Effector CD4-positive, alpha-beta T cell (primary cell): ENCODE measurements around the gene CADM1.

Experiments used
- DNase-seq: peaks from one replicate; pipeline ENCODE4 v3.0.0-alpha.2; 2020

CADM1 gene

GRCh38 chr11:115347106-115347505, 157.1 kb downstream of the CADM1 start:
- DNase-seq, result no peak

GRCh38 chr11:115345840-115346239, 158.4 kb downstream of the CADM1 start:
- DNase-seq, result no peak

- no peak for DNase-seq
Measured at GRCh38 chr11:115345361-115345760, 158.9 kb downstream of the CADM1 start.

GRCh38 chr11:115344846-115345245, 159.4 kb downstream of the CADM1 start:
- no peak for DNase-seq

GRCh38 chr11:115342142-115342541, 162.1 kb downstream of the CADM1 start:
- no peak for DNase-seq

- DNase-seq, result no peak
Measured at GRCh38 chr11:115340874-115341273, 163.3 kb downstream of the CADM1 start.

- DNase-seq, result no peak
Measured at GRCh38 chr11:115338476-115338875, 165.7 kb downstream of the CADM1 start.

- DNase-seq, result no peak
Measured at GRCh38 chr11:115334932-115335788, 169.1 kb downstream of the CADM1 start.

- DNase-seq, result no peak
Measured at GRCh38 chr11:115333949-115334348, 170.3 kb downstream of the CADM1 start.

GRCh38 chr11:115333121-115333520, 171.1 kb downstream of the CADM1 start:
- no peak for DNase-seq

GRCh38 chr11:115330684-115331482, 173.3 kb downstream of the CADM1 start:
- no peak for DNase-seq

- DNase-seq, result no peak
Measured at GRCh38 chr11:115326526-115326925, 177.7 kb downstream of the CADM1 start.

GRCh38 chr11:115325523-115325922, 178.7 kb downstream of the CADM1 start:
- DNase-seq, result no peak

- DNase-seq, result no peak
Measured at GRCh38 chr11:115324581-115325432, 179.4 kb downstream of the CADM1 start.

GRCh38 chr11:115322553-115323203, 181.5 kb downstream of the CADM1 start:
- DNase-seq, result no peak

GRCh38 chr11:115321605-115322289, 182.5 kb downstream of the CADM1 start:
- DNase-seq, result no peak

- no peak for DNase-seq
Measured at GRCh38 chr11:115317277-115318185, 186.7 kb downstream of the CADM1 start.

- no peak for DNase-seq
Measured at GRCh38 chr11:115316696-115317095, 187.5 kb downstream of the CADM1 start.

GRCh38 chr11:115314330-115314920, 189.8 kb downstream of the CADM1 start:
- no peak for DNase-seq

- DNase-seq, result no peak
Measured at GRCh38 chr11:115313224-115313838, 190.9 kb downstream of the CADM1 start.
